Calu3 (cell line): ENCODE measurements around the gene APOBEC3B. TPM values are rescaled to one million over a fixed set of nuclear protein-coding genes. Genes with fewer than 3 reads are reported as not detected.

Experiments
- BruUV-seq: library from RNA; stranded (reverse); fragments of 400-500 nt; replicated peaks from 2 replicates; lab custom pipeline; 2021; lab: Mats Ljungman, UMichigan
- CTCF ChIA-PET: fragments of 300-600 bp; sonication (Branson Sonifier 250); formaldehyde crosslinking; loops from one replicate; lab custom pipeline; 2022; ENCODE audit warnings: antibody characterized with exemption; lab: Charles Lee
- DNase-seq: peaks from one replicate; pipeline ENCODE4 v3.0.0; 2022
- H3K27ac Mint-ChIP-seq: one replicate; pipeline ENCODE4 v1.8.0; 2022; ENCODE audit warnings: mixed read lengths; ENCODE audit not compliant: unreplicated experiment
- H3K27me3 Mint-ChIP-seq: one replicate; pipeline ENCODE4 v1.8.0; 2022; ENCODE audit warnings: mixed read lengths; ENCODE audit not compliant: unreplicated experiment
- H3K36me3 Mint-ChIP-seq: one replicate; pipeline ENCODE4 v1.8.0; 2022; ENCODE audit warnings: mild to moderate bottlenecking, moderate library complexity, mixed read lengths; ENCODE audit not compliant: insufficient read depth, unreplicated experiment
- H3K4me1 Mint-ChIP-seq: one replicate; pipeline ENCODE4 v1.8.0; 2022; ENCODE audit warnings: mild to moderate bottlenecking, low read depth, mixed read lengths; ENCODE audit not compliant: unreplicated experiment
- H3K4me3 Mint-ChIP-seq: one replicate; pipeline ENCODE4 v1.8.0; 2022; ENCODE audit warnings: mild to moderate bottlenecking, low read depth, moderate library complexity, mixed read lengths; ENCODE audit not compliant: unreplicated experiment
- H3K9me3 Mint-ChIP-seq: one replicate; pipeline ENCODE4 v1.8.0; 2022; ENCODE audit warnings: low read depth, mixed read lengths; ENCODE audit not compliant: unreplicated experiment
- CTCF ChIP-seq: fragments of 200-600 bp; IDR thresholded peaks from one replicate; pipeline ENCODE4 v1.8.0; 2022; ENCODE audit warnings: antibody characterized with exemption; ENCODE audit not compliant: unreplicated experiment
- intact Hi-C: fragments of 100-400 bp; cut with micrococcal nuclease; formaldehyde crosslinking; loops from one replicate; pipeline ENCODE4 v1.10.0; 2022; ENCODE audit not compliant: unreplicated experiment
- total RNA-seq: library from RNA; stranded (reverse); gene quantifications from 2 replicates; pipeline ENCODE4 v1.2.3, GENCODE V29; 2022

APOBEC3B gene
- total RNA-seq, 1 experiment from 2014 or later, result 43.3 TPM

GRCh38 chr22:38966380-38966702, 15.8 kb upstream of the APOBEC3B start:
- H3K36me3 Mint-ChIP-seq, result no peaks in the 10 kb centered on the region
- intact Hi-C loops, result no loop called here
- H3K9me3 Mint-ChIP-seq, result no peaks in the 10 kb centered on the region
- H3K27ac Mint-ChIP-seq, result no peak overlapping the region
- no peak for DNase-seq
- H3K4me1 Mint-ChIP-seq, result peaks cover 18% of the 10 kb centered on the region
- BruUV-seq, result no TSS peak
- H3K4me3 Mint-ChIP-seq, result no peak overlapping the region
- peaks cover 9% of the 10 kb centered on the region for H3K27me3 Mint-ChIP-seq
- CTCF ChIA-PET, result interaction anchor here (0.6 to 1.1 kb wide), 2 partner anchors 34 to 96 kb away, joined by 3 read pairs; no protein-coding TSS in a partner anchor
- no peak for TF ChIP-seq CTCF

GRCh38 chr22:38966942-38967341, 15.2 kb upstream of the APOBEC3B start:
- no peaks in the 10 kb centered on the region for H3K9me3 Mint-ChIP-seq
- H3K4me1 Mint-ChIP-seq, result peaks cover 18% of the 10 kb centered on the region
- no peak for TF ChIP-seq CTCF
- intact Hi-C loops, result no loop called here
- peaks cover 15% of the 10 kb centered on the region for H3K27me3 Mint-ChIP-seq
- no peaks in the 10 kb centered on the region for H3K36me3 Mint-ChIP-seq
- no peak overlapping the region for H3K27ac Mint-ChIP-seq
- CTCF ChIA-PET, result interaction anchor here (1.1 kb wide), 1 partner anchor 97 kb away, joined by 3 read pairs; no protein-coding TSS in a partner anchor
- DNase-seq, result no peak
- no peak overlapping the region for H3K4me3 Mint-ChIP-seq
- no TSS peak for BruUV-seq

GRCh38 chr22:38967451-38968450, 14.4 kb upstream of the APOBEC3B start:
- no peak for TF ChIP-seq CTCF
- H3K4me3 Mint-ChIP-seq, result no peak overlapping the region
- CTCF ChIA-PET, result no interaction called here
- intact Hi-C loops, result no loop called here
- H3K36me3 Mint-ChIP-seq, result no peaks in the 10 kb centered on the region
- H3K4me1 Mint-ChIP-seq, result peaks cover 18% of the 10 kb centered on the region
- no peak overlapping the region for H3K27ac Mint-ChIP-seq
- H3K27me3 Mint-ChIP-seq, result peaks cover 18% of the 10 kb centered on the region
- H3K9me3 Mint-ChIP-seq, result no peaks in the 10 kb centered on the region
- BruUV-seq, result no TSS peak
- DNase-seq, result no peak

- no TSS peak for BruUV-seq
- TF ChIP-seq CTCF, result no peak
- H3K9me3 Mint-ChIP-seq, result no peaks in the 10 kb centered on the region
- H3K27me3 Mint-ChIP-seq, result peaks cover 18% of the 10 kb centered on the region
- CTCF ChIA-PET, result no interaction called here
- H3K4me3 Mint-ChIP-seq, result no peak overlapping the region
- intact Hi-C loops, result no loop called here
- no peaks in the 10 kb centered on the region for H3K36me3 Mint-ChIP-seq
- no peak for DNase-seq
- H3K27ac Mint-ChIP-seq, result no peak overlapping the region
- peaks cover 13% of the 10 kb centered on the region for H3K4me1 Mint-ChIP-seq
Observed at GRCh38 chr22:38968801-38969200, 13.3 kb upstream of the APOBEC3B start.
